GM19099 (cell line): ENCODE data around the gene ZNF77.
A peak's percentile ranks its signal among the peaks of the same experiment; 100 is the strongest.

Source experiments
- POLR2A ChIP-seq: IDR thresholded peaks from 3 replicates; pipeline ENCODE4 v1.6.1; 2011; ENCODE audit warnings: low read depth; ENCODE audit not compliant: insufficient read length; ENCODE audit errors: extremely low read depth

ZNF77 gene

GRCh38 chr19:2944403-2944774 lies 382 bp downstream of the ZNF77 start:
- no peak for TF ChIP-seq POLR2A

- TF ChIP-seq POLR2A = no peak
Observed at GRCh38 chr19:2942928-2943640, 1.7 kb downstream of the ZNF77 start.

- TF ChIP-seq POLR2A = no peak
Observed at GRCh38 chr19:2933490-2933910, 11.3 kb downstream of the ZNF77 start.

GRCh38 chr19:2927032-2927430 lies 17.7 kb downstream of the ZNF77 start:
- TF ChIP-seq POLR2A = no peak

- TF ChIP-seq POLR2A = no peak
Observed at GRCh38 chr19:2926341-2927031, 18.3 kb downstream of the ZNF77 start.

- no peak for TF ChIP-seq POLR2A
Observed at GRCh38 chr19:2923510-2923909, 21.3 kb downstream of the ZNF77 start.

- TF ChIP-seq POLR2A = no peak
Observed at GRCh38 chr19:2922987-2923386, 21.8 kb downstream of the ZNF77 start.

GRCh38 chr19:2917275-2918184 lies 27.2 kb downstream of the ZNF77 start:
- TF ChIP-seq POLR2A = no peak

- TF ChIP-seq POLR2A = no peak
Observed at GRCh38 chr19:2912306-2912705, 32.5 kb downstream of the ZNF77 start.

- TF ChIP-seq POLR2A = no peak
Observed at GRCh38 chr19:2906631-2907195, 38.1 kb downstream of the ZNF77 start.

GRCh38 chr19:2905918-2906519 lies 38.8 kb downstream of the ZNF77 start:
- no peak for TF ChIP-seq POLR2A

GRCh38 chr19:2902590-2903218 lies 42.1 kb downstream of the ZNF77 start:
- TF ChIP-seq POLR2A = no peak

- TF ChIP-seq POLR2A = peak; percentile 70
Observed at GRCh38 chr19:2900296-2901252, 44.2 kb downstream of the ZNF77 start, which contains the start of gene ZNF57. Gene ZNF57, plus strand, starts transcription at chr19:2900928. Its CDS starts 118 bp downstream, at chr19:2901046.
